NT2/D1 (cell line): Measurements from ENCODE around the gene MROH2B.

Source experiments
- DNase-seq: peaks from one replicate; pipeline ENCODE4 v3.0.0-alpha.2; 2011; ENCODE audit warnings: low read depth, low spot score
- H3K27me3 ChIP-seq: 2 replicates; pipeline ENCODE4 v1.6.0; 2011; ENCODE audit warnings: mild to moderate bottlenecking; ENCODE audit not compliant: insufficient read length, insufficient read depth
- H3K36me3 ChIP-seq: 2 replicates; pipeline ENCODE4 v1.6.1; 2011; ENCODE audit warnings: mild to moderate bottlenecking, low read length, mixed read lengths; ENCODE audit not compliant: insufficient read depth, insufficient read length
- H3K4me1 ChIP-seq: 2 replicates; pipeline ENCODE4 v1.5.1; 2011; ENCODE audit not compliant: insufficient read depth, insufficient read length
- H3K4me3 ChIP-seq: 2 replicates; pipeline ENCODE4 v1.5.1; 2011; ENCODE audit warnings: low read depth; ENCODE audit not compliant: insufficient read length
- H3K9ac ChIP-seq: 2 replicates; pipeline ENCODE4 v1.6.0; 2011; ENCODE audit warnings: low read depth; ENCODE audit not compliant: insufficient read length
- H3K9me3 ChIP-seq: 2 replicates; pipeline ENCODE4 v1.5.1; 2011; ENCODE audit warnings: mild to moderate bottlenecking, low read length; ENCODE audit not compliant: insufficient read depth
- SUZ12 ChIP-seq: IDR thresholded peaks from 2 replicates; pipeline ENCODE4 v1.6.1; 2011; ENCODE audit not compliant: insufficient read length, insufficient read depth; ENCODE audit errors: extremely low read depth
- YY1 ChIP-seq: IDR thresholded peaks from 2 replicates; pipeline ENCODE4 v1.6.1; 2011; ENCODE audit not compliant: insufficient read length, insufficient read depth
- ZNF274 ChIP-seq: IDR thresholded peaks from 2 replicates; pipeline ENCODE4 v1.6.1; 2011; ENCODE audit warnings: mild to moderate bottlenecking, low read depth, low read length

The MROH2B gene

GRCh38 chr5:41071242-41071641 is at the start of gene MROH2B:
Gene MROH2B (minus strand): TSS chr5:41071342. CDS start chr5:41070852, 490 bp downstream.
- Histone ChIP-seq H3K9ac (no peak within 1 kb of the TSS), H3K36me3 (no peaks in the 10 kb centered on the region), H3K4me1 (no peaks in the 10 kb centered on the region), H3K9me3 (no peaks in the 10 kb centered on the region), H3K27me3 (no peaks in the 10 kb centered on the region), H3K4me3 (no peak within 1 kb of the TSS)
- TF ChIP-seq YY1 (no peak), SUZ12 (no peak), ZNF274 (no peak)
- no peak for DNase-seq

GRCh38 chr5:41120600-41120999 is 49.5 kb upstream of the MROH2B start:
- no peak overlapping the region for H3K9ac ChIP-seq
- no peaks in the 10 kb centered on the region for H3K36me3 ChIP-seq
- no peak for DNase-seq
- no peaks in the 10 kb centered on the region for H3K9me3 ChIP-seq
- no peak overlapping the region for H3K4me3 ChIP-seq
- TF ChIP-seq SUZ12 = no peak
- TF ChIP-seq YY1 = no peak
- TF ChIP-seq ZNF274 = no peak
- H3K27me3 ChIP-seq = no peaks in the 10 kb centered on the region
- no peaks in the 10 kb centered on the region for H3K4me1 ChIP-seq

DNA sequence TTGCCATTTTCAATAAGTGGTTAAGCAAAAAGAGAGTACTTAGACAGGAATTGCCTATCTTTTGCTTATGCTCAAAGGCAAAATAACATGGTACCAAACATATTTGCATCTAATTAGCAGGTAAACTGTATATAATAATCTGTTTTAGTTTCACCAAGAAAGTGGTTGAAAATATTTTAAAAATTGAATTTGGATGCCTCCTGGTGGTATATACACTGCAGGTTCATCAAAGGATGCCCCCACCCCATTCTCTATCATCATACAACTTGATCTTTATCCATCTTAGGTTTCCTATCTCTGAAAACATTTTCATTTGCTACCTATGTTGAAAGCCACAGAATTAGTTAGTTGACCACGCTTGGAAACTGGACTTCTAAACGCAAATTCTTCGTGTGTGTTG is 47.0 kb upstream of the MROH2B start:
- no peak for DNase-seq
- TF ChIP-seq SUZ12 = no peak
- TF ChIP-seq YY1 = no peak
- no peak for TF ChIP-seq ZNF274
- Histone ChIP-seq H3K36me3 (no peaks in the 10 kb centered on the region), H3K9ac (no peak overlapping the region), H3K4me1 (no peaks in the 10 kb centered on the region), H3K27me3 (no peaks in the 10 kb centered on the region), H3K4me3 (no peak overlapping the region), H3K9me3 (no peaks in the 10 kb centered on the region)

GRCh38 chr5:41115281-41115680 is 44.1 kb upstream of the MROH2B start:
- no peaks in the 10 kb centered on the region for H3K27me3 ChIP-seq
- no peaks in the 10 kb centered on the region for H3K4me1 ChIP-seq
- H3K36me3 ChIP-seq = no peaks in the 10 kb centered on the region
- TF ChIP-seq SUZ12 = no peak
- TF ChIP-seq YY1 = no peak
- TF ChIP-seq ZNF274 = no peak
- DNase-seq = no peak
- no peak overlapping the region for H3K4me3 ChIP-seq
- H3K9me3 ChIP-seq = no peaks in the 10 kb centered on the region
- no peak overlapping the region for H3K9ac ChIP-seq

- TF ChIP-seq SUZ12 = no peak
- TF ChIP-seq ZNF274 = no peak
- no peak for TF ChIP-seq YY1
- Histone ChIP-seq H3K9me3 (no peaks in the 10 kb centered on the region), H3K36me3 (no peaks in the 10 kb centered on the region), H3K4me1 (no peaks in the 10 kb centered on the region), H3K9ac (no peak overlapping the region), H3K4me3 (no peak overlapping the region), H3K27me3 (no peaks in the 10 kb centered on the region)
- DNase-seq = no peak
Observed at GRCh38 chr5:41112486-41113455, 41.6 kb upstream of the MROH2B start.

DNA sequence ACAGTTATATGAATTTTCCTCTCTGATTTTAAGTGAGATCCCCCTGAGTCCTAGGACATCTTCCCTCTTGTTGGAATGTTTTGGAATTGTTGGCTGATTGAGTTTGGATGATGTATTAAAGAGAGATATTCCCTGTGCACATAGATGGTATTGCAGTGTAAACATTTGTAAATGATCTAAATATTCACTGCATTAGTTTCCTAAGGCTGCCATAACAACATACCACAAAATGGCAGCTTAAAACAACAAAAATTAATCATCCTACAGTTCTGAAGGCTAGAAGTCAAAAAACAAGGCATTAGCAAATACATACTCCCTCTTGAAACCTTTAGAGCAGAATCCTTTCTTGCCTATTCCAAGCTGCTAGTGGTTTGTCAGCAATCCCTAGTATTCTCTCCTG is 38.0 kb upstream of the MROH2B start:
- Histone ChIP-seq H3K4me3 (no peak overlapping the region), H3K36me3 (no peaks in the 10 kb centered on the region), H3K9me3 (no peaks in the 10 kb centered on the region), H3K4me1 (no peaks in the 10 kb centered on the region), H3K27me3 (no peaks in the 10 kb centered on the region), H3K9ac (no peak overlapping the region)
- no peak for TF ChIP-seq SUZ12
- no peak for TF ChIP-seq YY1
- no peak for TF ChIP-seq ZNF274
- DNase-seq = no peak

GRCh38 chr5:41102341-41102740 is 31.2 kb upstream of the MROH2B start:
- Histone ChIP-seq H3K9ac (no peak overlapping the region), H3K27me3 (no peaks in the 10 kb centered on the region), H3K9me3 (no peaks in the 10 kb centered on the region; the same call in 1 of the 2 replicates), H3K36me3 (no peaks in the 10 kb centered on the region), H3K4me3 (no peak overlapping the region), H3K4me1 (no peaks in the 10 kb centered on the region)
- DNase-seq = no peak
- TF ChIP-seq YY1 (no peak), ZNF274 (no peak), SUZ12 (no peak)
